Lower leg skin (tissue), 3 donors: ENCODE results near the gene TMEM238.

Experiments
- POLR2A ChIP-seq, 2 donors: fragments of 450-650 bp; IDR thresholded peaks; one replicate each; pipeline ENCODE4 v1.6.1; 2016 to 2017; ENCODE audit warnings: antibody characterized with exemption in 2 of 2, mild to moderate bottlenecking in 1 of 2, moderate library complexity in 1 of 2
- TF ChIP-seq, protein P1 (sequence below), 3 donors: fragments of 450-650 bp; IDR thresholded peaks; one replicate each; pipeline ENCODE4 v1.5.1; 2016; ENCODE audit warnings: antibody characterized with exemption in 3 of 3, mild to moderate bottlenecking in 3 of 3, moderate library complexity in 2 of 3

DNA sequence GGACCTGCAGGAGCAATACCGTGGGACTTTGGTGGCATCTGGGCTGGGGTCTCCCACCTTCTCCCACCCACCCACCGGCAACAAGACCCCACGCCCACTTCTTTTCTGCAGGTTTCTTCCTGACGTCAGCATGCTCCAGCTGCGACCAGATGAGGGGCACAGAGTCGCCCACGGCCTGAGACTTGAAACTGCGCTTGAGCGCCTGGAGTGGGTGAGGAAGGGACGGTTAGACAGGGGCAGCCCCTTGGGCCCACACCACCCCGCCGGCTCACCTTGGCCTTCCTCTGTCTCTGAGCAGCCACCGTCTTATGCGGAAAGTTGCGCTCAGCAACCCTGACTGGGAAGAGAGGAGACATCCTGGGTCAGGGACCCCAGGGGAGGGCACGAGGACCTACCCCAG lies 23.2 kb downstream of the TMEM238 start:
- TF ChIP-seq, protein P1, sequence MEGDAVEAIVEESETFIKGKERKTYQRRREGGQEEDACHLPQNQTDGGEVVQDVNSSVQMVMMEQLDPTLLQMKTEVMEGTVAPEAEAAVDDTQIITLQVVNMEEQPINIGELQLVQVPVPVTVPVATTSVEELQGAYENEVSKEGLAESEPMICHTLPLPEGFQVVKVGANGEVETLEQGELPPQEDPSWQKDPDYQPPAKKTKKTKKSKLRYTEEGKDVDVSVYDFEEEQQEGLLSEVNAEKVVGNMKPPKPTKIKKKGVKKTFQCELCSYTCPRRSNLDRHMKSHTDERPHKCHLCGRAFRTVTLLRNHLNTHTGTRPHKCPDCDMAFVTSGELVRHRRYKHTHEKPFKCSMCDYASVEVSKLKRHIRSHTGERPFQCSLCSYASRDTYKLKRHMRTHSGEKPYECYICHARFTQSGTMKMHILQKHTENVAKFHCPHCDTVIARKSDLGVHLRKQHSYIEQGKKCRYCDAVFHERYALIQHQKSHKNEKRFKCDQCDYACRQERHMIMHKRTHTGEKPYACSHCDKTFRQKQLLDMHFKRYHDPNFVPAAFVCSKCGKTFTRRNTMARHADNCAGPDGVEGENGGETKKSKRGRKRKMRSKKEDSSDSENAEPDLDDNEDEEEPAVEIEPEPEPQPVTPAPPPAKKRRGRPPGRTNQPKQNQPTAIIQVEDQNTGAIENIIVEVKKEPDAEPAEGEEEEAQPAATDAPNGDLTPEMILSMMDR (IDR thresholded peaks at IDR 0.05): no peak
- TF ChIP-seq POLR2A (IDR thresholded peaks at IDR 0.05): no peak
